ENCODE data around the gene SNAPC2. TPM values are rescaled to one million over a fixed set of nuclear protein-coding genes. Genes with fewer than 3 reads are reported as not detected.

SNAPC2 gene
- total and polyA plus RNA-seq, 2 of the 13 experiments (the other 11 are each of a cell fraction or from before 2014, with no cell fraction given): 10.2 to 12.7 TPM

DNA sequence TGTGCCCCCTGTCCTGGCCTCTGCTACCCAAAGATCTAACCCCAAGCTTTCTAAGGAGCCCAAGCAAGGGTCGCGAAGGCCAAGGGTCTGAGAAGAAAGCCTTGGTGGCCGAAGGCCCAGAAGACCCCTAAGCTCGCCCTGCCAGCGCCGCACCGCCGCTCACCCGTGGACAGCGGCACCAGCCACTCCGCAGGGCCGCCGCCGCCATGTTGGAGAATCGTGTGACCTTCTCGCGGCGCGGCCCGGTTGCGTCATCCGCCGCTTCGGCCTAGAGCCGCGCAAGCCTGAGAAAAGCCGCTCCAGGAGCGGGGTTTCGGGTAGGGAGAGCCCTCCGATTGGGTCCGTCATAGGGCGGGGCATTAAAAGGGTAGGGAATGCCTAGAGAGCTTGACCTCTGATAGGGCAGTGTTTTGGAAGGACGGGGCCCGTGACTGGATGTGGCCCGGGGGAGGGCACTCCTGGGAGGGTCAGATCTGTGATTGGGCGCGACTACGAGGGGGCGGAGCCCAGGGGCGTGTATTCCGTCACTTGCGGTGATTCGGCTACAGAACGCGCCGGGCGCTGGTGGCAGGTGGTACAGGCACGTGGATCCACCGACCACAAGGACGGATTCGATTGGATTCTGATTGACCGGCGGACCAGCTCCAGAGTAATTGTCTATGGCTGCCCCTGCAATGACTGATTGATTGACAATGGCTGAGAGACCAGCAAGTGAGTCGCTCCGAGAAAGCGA lies 23.5 kb downstream of the SNAPC2 start, which contains the start of gene TIMM44 (continued):
- TF ChIP-seq, protein P1, sequence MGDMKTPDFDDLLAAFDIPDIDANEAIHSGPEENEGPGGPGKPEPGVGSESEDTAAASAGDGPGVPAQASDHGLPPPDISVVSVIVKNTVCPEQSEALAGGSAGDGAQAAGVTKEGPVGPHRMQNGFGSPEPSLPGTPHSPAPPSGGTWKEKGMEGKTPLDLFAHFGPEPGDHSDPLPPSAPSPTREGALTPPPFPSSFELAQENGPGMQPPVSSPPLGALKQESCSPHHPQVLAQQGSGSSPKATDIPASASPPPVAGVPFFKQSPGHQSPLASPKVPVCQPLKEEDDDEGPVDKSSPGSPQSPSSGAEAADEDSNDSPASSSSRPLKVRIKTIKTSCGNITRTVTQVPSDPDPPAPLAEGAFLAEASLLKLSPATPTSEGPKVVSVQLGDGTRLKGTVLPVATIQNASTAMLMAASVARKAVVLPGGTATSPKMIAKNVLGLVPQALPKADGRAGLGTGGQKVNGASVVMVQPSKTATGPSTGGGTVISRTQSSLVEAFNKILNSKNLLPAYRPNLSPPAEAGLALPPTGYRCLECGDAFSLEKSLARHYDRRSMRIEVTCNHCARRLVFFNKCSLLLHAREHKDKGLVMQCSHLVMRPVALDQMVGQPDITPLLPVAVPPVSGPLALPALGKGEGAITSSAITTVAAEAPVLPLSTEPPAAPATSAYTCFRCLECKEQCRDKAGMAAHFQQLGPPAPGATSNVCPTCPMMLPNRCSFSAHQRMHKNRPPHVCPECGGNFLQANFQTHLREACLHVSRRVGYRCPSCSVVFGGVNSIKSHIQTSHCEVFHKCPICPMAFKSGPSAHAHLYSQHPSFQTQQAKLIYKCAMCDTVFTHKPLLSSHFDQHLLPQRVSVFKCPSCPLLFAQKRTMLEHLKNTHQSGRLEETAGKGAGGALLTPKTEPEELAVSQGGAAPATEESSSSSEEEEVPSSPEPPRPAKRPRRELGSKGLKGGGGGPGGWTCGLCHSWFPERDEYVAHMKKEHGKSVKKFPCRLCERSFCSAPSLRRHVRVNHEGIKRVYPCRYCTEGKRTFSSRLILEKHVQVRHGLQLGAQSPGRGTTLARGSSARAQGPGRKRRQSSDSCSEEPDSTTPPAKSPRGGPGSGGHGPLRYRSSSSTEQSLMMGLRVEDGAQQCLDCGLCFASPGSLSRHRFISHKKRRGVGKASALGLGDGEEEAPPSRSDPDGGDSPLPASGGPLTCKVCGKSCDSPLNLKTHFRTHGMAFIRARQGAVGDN (CRISPR knock-in tag; IDR thresholded peaks at IDR 0.05): peak; percentile 93
- no peak; the same call in 1 of the 2 replicates for TF ChIP-seq ZNF558 (CRISPR knock-in tag; IDR thresholded peaks at IDR 0.05; ENCODE audit: borderline replicate concordance)
- TF ChIP-seq, protein P2, sequence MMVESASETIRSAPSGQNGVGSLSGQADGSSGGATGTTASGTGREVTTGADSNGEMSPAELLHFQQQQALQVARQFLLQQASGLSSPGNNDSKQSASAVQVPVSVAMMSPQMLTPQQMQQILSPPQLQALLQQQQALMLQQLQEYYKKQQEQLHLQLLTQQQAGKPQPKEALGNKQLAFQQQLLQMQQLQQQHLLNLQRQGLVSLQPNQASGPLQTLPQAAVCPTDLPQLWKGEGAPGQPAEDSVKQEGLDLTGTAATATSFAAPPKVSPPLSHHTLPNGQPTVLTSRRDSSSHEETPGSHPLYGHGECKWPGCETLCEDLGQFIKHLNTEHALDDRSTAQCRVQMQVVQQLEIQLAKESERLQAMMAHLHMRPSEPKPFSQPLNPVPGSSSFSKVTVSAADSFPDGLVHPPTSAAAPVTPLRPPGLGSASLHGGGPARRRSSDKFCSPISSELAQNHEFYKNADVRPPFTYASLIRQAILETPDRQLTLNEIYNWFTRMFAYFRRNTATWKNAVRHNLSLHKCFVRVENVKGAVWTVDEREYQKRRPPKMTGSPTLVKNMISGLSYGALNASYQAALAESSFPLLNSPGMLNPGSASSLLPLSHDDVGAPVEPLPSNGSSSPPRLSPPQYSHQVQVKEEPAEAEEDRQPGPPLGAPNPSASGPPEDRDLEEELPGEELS (CRISPR knock-in tag; IDR thresholded peaks at IDR 0.05): no peak
- TF ChIP-seq, protein P3, sequence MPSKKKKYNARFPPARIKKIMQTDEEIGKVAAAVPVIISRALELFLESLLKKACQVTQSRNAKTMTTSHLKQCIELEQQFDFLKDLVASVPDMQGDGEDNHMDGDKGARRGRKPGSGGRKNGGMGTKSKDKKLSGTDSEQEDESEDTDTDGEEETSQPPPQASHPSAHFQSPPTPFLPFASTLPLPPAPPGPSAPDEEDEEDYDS (CRISPR knock-in tag; IDR thresholded peaks at IDR 0.05): peak; percentile 75
- TF ChIP-seq ZFP37 (CRISPR knock-in tag; IDR thresholded peaks at IDR 0.05; ENCODE audit: borderline replicate concordance): 0 out of 2 replicates have a peak, but pooled peaks have one; percentile 35
- no peak for TF ChIP-seq TCF7 (IDR thresholded peaks at IDR 0.05; ENCODE audit: low read depth)
- TF ChIP-seq SP140L (CRISPR knock-in tag; IDR thresholded peaks at IDR 0.05; ENCODE audit: borderline replicate concordance): no peak; the same call in 1 of the 2 replicates
- TF ChIP-seq ZNF331 (CRISPR knock-in tag; IDR thresholded peaks at IDR 0.05): 0 out of 2 replicates have a peak, but pooled peaks have one; percentile 79
- TF ChIP-seq, protein P4, sequence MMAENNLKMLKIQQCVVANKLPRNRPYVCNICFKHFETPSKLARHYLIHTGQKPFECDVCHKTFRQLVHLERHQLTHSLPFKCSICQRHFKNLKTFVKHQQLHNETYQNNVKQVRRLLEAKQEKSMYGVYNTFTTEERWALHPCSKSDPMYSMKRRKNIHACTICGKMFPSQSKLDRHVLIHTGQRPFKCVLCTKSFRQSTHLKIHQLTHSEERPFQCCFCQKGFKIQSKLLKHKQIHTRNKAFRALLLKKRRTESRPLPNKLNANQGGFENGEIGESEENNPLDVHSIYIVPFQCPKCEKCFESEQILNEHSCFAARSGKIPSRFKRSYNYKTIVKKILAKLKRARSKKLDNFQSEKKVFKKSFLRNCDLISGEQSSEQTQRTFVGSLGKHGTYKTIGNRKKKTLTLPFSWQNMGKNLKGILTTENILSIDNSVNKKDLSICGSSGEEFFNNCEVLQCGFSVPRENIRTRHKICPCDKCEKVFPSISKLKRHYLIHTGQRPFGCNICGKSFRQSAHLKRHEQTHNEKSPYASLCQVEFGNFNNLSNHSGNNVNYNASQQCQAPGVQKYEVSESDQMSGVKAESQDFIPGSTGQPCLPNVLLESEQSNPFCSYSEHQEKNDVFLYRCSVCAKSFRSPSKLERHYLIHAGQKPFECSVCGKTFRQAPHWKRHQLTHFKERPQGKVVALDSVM (CRISPR knock-in tag; IDR thresholded peaks at IDR 0.05): no peak
- TF ChIP-seq ZNF605 (CRISPR knock-in tag; IDR thresholded peaks at IDR 0.05): peak; percentile 79
- TF ChIP-seq HNRNPL (IDR thresholded peaks at IDR 0.05; ENCODE audit: low read depth, low read length): 0 out of 2 replicates have a peak, but pooled peaks have one; percentile 39
- peak; percentile 52; the same call in 1 of the 2 replicates for TF ChIP-seq ZNF564 (CRISPR knock-in tag; IDR thresholded peaks at IDR 0.05)
- TF ChIP-seq, protein P5, sequence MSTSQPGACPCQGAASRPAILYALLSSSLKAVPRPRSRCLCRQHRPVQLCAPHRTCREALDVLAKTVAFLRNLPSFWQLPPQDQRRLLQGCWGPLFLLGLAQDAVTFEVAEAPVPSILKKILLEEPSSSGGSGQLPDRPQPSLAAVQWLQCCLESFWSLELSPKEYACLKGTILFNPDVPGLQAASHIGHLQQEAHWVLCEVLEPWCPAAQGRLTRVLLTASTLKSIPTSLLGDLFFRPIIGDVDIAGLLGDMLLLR (CRISPR knock-in tag; IDR thresholded peaks at IDR 0.05): peak; percentile 92
- TF ChIP-seq CEBPB (IDR thresholded peaks at IDR 0.05; ENCODE audit: borderline replicate concordance, low read depth, low read length): peak; percentile 99
- no peak for TF ChIP-seq PHF5A (CRISPR knock-in tag; IDR thresholded peaks at IDR 0.05; ENCODE audit: low read depth, unreplicated experiment)
- peak; percentile 15 for TF ChIP-seq XRCC5 (optimal IDR thresholded peaks at IDR 0.05; ENCODE audit: low read length)
